Activated CD8-positive, alpha-beta memory T cell treated with anti-CD3 and anti-CD28 coated beads, Interleukin-2, amount 50 U/mL, for 1 hour (primary cell): ENCODE data around the gene NPW.

Experiments
- DNase-seq: peaks from one replicate; pipeline ENCODE4 v3.0.0-alpha.2; 2020; ENCODE audit errors: extremely low read depth

NPW gene

DNA sequence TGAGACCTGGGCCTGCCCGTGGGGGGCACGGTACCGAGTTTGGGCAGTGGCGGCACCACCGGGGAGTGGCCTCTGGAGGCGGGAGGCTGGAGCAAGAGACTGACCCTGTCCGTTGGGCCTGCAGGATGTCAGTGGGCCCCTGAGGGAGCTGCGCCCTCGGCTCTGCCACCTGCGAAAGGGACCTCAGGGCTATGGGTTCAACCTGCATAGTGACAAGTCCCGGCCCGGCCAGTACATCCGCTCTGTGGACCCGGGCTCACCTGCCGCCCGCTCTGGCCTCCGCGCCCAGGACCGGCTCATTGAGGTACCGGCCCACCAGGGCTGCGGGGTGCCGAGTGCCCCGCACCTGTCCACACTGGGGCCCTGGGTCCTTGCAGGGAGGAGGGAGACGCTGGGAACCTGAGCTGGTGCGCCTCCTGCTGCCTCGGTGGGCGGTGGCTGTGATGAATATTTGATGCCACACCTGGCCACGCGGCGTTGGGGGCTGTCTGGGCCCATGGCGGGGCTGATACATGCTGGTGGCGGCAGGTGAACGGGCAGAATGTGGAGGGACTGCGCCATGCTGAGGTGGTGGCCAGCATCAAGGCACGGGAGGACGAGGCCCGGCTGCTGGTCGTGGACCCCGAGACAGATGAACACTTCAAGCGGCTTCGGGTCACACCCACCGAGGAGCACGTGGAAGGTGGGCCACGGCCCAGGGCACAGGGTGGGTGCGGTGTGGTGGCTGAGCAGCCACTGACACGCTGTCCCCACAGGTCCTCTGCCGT is 16.8 kb downstream of the NPW start:
- no peak for DNase-seq

DNA sequence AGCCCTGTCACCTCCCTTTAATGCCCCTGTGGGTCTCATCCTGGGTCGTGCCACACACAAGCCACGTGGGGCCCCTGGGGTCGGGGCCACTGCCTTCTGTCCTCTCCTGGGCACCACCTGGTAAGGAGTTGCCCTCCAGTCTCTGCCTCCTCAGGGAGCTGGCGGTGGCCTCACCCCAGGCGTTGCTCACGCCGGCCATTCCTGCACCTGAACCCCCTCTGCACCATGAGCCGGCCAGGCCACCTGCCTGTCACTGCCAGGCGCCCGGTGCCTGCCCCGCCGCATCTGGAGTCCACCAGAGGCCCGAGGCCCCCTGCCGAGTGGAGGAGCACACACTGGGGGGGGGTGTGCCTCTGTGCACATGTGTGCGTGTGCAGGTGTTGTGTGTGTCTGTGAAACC is 17.5 kb downstream of the NPW start:
- no peak for DNase-seq

DNA sequence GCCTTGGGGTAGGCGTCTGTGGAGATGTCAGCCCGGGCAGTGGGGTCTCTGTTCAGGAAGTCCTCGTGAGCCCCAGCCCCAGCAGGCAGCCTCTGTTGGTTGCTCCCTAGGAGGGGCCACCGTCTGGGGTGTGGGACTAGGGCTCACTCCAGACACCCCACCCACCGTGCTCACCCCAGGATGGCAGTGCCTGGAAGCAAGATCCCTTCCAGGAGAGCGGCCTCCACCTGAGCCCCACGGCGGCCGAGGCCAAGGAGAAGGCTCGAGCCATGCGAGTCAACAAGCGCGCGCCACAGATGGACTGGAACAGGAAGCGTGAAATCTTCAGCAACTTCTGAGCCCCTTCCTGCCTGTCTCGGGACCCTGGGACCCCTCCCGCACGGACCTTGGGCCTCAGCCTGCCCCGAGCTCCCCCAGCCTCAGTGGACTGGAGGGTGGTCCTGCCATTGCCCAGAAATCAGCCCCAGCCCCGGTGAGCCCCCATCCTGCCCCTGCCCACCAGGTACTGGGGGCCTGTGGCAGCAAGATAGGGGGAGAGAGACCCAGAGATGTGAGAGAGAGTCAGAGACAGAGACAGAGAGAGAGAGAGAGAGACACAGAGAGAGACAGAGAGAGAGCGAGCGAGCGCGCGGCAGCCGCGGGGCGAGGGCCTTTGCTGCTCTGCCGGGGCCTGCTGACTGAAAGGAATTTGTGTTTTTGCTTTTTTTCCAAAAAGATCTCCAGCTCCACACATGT is 18.2 kb downstream of the NPW start:
- DNase-seq: no peak

DNA sequence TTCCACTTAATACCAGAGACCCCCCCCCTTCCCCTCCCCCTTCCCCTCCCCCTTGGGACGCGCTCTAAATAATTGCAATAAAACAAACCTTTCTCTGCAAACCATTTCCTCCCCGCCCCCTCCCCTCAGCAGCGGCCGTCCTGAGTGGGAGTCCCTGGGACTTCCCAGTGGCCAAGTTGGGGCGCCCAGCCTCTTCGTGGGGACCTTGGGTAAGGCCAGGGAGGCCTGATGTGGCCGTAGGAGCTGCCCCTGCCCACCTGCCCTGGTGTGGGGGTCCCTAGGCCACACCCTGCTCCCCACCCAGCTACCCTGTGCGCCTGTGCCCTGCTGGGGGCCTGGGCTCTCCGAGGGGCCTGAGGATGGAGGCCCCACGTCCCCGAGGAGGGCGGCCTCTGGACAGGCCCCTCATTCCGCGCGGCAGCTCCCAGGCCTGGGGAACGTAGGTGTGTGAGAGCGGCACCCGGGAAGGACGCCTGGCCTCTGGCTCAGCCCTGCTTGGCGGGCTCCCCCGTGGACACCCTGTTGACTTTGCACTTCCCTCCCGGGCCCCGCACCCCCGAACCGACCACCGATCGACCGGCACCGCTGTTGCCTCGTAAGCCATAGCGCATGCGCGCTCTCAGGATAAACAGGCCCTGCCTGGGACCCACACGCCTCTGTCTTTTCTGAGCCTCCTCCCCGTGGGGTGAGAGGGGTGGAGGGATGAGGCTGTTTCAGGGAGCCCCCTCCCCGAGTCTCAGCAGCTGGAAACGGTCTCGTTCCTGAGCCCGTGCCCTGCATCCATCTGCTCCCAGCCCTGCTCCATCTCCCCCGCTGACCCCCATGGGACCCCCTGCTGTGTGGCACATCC is 19.0 kb downstream of the NPW start:
- DNase-seq: no peak

DNA sequence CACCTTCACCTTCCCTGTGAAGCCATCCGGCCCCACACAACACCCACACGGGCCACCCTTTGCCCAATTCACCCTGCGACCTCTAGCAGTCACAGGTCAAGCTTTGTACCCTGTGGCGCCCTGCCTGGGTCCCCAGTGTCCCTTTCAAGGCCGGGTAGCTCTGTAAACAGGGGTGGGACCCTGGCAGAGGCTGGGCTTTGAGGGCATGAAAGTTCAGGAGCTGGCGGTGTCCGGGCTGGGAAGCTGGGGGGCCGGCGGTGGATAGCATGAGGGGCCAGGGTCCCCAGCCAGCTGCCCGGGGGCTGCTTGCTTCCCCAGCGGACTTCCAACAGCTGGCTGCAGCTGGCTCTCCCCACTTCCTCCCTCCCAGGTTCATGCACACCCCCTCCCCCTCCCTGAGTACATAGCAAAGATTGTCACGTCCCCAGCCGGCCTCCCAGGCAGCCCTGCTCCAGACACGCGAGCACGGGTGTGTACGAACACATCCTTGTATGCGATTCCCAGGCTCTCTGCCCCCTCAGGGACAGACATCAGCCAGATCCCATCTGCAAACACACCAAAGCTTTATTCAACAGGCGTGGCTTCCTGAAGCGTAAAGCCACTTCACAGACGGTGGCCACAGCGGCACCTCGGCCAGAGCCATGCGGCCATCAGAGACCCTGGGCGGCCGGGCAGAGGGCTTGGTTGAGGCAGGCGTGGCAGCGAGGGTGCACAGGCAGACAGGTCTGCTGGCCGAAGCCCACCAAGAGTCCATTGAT is 19.9 kb downstream of the NPW start:
- DNase-seq: no peak

DNA sequence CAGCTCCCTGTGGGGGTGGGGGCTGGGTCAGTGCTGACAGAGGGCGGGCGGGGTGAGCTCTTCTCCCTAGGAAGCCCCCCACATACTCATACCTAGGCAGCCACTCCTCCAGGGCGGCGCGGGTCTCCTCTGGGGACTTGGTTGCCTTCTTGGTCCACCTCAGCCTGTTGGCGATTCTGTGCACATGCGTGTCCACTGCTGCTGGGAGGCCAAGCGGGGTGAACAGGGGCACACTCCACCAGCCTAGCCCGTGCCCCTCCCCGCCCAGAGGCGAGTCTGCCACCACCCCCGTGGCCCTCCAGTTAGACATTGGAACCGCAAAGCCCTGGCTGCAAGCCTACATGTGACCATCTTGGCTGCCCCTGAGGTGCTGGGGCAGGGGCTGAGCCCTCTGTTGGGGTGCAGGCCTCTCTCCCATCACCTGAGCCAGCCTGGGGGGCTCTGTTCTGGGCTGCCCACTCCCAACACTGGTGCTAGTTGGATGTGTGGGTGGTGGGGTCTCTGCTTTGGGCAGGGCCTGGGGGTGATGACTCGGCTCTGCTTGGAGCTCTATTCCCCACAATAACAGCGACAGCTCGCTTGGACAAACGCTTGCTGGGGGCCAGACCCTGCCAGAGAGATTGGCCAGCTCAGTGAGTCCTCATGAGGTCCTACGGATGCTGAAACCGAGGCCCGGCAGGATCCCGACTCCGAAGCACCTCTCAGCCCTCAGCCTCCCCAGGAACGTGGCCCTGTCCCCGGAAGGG is 20.6 kb downstream of the NPW start:
- DNase-seq: no peak

DNA sequence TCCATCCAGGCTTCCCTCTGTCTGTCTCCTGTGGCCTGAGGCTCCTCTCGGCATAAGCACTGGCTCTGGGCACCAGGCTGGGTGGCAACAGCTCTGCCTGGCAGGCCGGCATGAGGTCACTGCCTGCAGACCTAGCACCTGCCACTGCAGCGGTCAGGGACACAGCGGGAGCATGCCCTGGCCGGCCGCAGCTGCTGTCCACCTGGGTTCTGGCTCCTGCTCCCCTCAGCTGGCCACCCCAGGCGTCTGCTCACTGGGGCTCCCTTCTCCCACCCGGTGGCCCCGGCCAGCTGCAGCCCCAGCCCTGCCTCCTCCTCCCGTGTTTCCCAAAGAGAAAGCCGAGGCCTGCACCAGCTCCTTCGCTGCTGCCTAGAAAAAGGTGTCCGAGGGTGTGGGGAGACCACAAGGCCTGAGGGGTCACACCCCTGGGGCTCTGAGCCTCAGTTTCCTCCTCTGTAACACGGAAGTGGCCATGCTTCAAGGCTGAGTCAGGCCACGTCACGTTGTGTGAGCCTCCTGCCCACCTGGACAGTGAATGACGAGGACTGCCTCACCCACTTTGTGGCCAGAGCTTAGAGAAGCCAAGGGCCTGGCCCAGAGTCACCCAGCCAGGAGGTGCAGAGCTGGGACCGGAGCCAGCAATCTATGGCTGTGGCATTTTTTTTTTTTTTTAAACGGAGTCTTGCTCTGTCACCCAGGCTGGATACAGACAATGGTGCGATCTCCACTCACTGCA is 21.4 kb downstream of the NPW start:
- DNase-seq: no peak

DNA sequence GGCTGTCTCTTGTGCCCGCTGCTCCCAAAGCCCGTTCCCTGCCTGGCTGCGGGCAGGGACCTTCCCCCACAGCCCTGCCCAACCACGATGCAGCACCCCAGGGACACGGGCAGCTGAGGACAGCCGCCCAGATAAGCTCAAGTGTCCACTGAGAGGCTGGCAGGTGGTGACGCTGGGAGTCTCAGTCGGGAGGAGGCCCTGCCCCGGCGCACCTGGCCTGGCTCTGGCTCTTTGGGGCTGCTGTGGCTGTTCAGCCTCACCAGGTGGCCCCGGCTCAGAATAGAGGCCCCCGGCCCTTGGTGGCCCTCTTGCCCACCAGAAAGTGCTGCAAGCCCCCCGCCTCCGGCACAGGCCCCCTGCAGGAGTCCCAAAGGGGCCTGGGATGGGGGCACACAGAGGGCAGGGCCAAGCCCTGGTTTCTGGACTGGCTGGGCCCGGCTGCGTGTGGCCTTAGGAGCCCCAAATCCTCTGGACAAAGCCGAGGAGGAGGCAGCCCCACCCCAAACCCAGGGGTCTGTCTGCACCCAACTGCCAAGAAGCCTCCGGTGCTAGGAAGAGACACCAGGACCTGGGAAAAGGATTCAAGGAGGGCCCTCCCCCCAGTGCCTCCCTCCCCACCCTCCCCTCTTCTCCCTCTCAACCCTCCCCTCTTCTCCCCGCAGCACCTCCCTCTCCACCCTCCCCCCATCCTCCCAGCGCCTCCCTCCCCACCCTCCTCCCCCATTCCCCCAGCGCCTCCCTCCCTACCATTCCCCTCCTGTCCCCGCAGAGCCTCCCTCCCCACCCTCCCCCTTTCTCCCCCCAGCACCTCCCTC is 22.8 kb downstream of the NPW start:
- no peak for DNase-seq

DNA sequence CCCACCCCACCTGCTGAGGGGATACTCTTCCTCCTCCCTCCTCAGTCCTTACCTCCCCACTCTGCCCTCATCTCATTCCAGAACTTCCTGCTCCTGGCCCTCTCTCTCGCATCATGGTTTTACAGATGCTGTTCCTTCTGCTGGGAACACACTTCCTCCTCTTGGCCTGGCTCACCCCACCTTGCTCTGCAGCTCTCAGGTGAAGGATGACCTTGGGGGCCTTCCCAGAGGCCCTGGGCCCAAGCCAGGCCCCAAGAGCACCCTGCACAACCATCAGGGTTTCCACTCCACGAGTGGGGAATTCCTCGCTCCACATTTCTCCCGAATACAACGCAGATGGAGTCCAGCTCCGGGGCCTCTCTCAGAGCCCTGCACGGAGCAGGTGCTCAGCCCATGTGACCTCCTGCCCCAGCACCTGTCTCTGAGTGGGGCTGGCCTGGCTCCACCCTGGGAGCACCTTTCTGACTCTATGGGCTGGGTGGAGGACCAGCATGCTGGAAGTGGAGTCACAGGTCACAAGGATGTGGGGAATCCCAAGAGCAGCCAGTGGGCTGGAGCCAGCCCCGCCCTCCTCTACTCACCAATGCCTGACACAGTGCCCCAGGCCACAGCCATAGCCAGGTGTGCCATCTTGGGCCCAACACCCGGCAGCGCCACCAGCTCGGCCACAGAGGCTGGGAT is 23.5 kb downstream of the NPW start:
- DNase-seq: no peak

DNA sequence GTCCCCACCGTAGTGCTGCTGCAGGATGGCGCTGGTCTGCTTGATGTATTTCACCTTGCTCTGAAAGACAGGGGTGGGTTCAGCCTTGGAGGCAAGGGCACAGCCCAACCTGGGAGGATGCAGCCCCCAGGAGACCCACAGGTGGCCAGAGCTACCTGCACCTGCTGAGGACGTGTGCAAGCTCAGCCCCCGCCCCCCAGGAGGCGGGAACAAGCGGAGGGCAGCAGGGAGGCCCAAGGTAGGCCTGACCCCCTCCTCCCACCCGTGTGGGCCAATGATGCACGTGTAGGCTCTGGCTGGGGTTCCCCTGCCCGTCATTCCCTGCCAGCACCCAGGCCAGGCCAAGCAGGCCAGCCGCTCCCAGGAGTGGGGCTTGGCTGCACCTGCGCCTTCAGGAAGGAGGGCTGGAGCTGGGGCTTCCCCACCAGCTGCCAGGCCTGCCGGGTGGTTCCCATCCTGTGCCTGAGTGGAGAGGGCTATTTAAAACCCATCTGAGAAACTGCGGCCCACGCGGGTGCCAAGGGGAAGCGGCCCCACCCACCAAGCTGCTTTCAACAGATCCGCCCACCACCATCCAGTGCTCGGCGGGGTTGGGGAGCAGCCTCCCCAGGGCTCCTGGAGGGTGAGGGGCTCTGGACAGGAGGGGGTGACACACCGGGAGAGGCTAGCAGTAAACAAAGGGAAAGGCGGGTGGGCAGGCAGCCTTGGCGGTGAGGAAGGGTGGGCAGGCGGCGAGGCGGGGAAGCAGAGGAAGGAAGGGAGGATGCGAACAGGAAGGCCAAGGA is 24.3 kb downstream of the NPW start:
- DNase-seq: no peak

DNA sequence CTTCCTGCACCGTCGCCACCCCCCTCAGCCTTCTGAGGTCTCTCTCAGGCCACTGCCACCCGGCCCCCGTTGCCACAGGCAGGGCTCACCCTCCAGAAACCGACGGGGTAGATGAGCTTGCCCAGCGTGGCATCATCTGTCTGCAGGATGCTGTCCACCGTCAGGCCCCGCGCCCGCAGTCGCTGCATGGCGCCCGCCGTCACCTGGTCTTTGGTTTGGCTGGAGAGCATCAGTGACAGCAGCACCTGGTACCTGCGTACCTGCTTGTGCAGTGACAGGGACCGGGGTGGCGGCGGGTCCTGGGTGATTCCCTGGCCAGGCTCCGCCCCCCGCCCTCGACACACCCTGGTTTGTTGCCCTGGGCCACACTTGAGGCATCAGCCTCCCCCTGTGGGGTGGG is 25.0 kb downstream of the NPW start:
- no peak for DNase-seq

DNA sequence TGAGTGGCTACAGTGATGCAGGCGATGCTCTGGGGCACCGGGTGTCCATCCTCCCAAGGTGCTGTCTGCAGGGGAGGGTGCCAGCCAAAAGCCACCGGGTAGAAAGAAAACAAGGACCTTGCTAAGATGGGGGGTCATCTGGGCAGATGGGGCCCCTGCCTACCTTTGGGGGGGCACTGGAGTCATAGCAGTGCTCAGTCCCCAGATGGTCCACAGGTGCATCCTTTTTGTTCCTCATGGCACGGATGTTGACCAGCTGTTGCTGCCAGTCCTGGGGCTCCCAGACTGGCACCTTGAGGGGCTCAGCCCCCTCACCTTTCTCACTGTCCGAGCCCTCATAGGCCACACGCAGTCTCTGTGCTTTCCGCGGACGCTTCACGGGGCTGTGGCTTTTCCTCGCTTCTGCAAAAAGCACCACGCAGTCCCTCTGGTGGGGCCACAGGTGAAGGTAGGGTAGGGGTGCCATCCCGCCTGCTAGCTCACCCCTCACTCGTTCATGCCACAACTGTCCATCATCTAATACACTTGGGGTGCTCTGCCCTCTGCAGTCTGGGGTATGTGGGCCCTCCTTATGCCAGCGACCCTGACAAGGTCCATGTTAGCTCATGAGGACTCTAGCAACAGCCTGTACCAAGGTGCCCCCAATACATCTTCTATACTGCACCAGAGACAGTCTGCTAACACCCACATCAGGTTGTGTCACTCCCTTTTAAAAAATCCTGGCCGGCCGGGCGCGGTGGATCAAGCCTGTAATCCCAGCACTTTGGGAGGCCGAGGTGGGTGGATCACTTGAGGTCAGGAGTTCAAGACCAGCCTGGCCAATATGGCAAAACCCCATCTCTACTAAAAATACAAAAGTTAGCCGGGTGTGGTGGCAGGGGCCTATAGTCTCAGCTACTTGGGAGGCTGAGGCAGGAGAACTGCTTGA is 26.6 kb downstream of the NPW start:
- DNase-seq: no peak

DNA sequence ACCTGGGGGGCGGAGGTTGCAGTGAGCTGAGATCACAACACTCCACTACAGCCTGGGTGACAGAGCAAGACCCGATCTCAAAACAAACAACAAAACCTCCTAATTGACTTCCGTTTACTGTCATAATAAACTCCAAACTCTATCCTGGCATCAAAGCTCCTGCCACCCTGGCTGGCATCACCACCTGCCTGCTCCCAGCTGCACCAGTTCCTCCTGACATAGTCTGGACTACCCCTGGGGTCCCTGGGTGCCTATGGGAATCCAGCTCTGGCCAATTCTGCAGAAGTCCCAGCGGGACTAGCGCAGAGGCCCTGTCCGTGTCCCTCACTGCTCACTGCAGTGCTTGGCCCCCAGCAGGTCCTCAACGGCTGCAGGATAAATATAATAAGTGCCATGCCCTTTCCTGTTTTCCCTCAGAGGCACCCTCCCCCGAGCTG is 27.3 kb downstream of the NPW start:
- DNase-seq: no peak

DNA sequence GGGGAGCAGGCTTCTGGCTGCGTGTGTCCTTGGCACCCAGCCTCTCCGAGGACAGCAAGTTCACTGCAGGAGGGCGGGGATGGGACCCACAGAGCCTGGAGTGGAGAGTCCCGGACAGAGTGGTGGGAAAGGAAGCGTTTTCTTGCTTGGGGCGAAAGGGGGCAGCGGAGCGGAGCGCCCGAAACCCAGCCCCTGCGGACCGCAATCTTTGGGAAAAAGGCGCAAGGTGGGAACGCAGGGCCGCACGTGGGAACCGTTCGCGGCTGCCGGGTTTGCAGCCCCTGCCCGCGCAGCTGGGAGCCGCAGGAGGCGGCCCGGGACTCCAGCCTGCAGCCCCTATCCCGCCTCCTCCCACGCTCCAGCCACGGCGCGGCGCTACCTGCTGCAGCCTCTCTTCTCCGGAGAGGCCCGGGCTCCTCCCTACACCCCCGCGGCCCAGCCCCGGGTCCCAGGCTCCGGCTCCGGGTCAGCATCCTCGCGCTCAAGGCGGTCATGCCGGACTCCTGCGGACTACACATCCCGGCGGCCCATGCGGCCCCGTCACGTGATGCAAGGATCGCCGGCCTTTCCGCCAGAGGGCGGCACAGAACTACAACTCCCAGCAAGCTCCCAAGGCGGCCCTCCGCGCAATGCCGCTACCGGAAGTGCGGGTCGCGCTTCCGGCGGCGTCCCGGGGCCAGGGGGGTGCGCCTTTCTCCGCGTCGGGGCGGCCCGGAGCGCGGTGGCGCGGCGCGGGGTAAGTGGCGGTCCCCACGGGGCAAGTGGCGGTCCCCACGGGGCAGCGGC is 27.9 kb downstream of the NPW start, which contains the start of the genes NTHL1 and TSC2:
Gene NTHL1, minus strand, starts transcription at position 505 of the 786 bp plus-strand sequence. Its CDS starts 11 bp downstream, at position 494.
Gene TSC2, plus strand, starts transcription at position 656 of the 786 bp plus-strand sequence. CDS start 631 bp downstream, outside the sequence.
- DNase-seq: peak; percentile 81

DNA sequence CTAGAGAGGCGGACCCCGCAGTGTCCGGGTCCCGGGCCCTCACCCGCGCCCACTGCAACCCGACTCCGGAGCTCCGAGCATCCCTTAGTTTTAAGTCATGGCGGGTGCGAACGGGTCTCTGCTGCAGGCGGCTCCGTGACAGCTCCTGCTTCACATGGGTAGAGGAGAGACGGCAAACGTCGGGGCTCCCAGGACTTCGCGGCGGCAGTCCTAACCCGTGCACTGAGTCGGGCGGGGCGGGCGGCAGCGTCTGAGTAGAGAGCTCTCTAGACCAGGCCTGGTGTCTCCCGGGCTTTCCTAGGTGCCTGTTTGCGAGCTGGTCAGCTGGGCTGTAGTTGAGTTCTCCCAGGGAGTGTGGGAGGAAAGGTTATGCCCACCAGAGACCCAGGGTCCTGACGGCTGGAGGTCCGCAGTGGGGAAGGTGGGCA is 28.5 kb downstream of the NPW start:
- no peak for DNase-seq

DNA sequence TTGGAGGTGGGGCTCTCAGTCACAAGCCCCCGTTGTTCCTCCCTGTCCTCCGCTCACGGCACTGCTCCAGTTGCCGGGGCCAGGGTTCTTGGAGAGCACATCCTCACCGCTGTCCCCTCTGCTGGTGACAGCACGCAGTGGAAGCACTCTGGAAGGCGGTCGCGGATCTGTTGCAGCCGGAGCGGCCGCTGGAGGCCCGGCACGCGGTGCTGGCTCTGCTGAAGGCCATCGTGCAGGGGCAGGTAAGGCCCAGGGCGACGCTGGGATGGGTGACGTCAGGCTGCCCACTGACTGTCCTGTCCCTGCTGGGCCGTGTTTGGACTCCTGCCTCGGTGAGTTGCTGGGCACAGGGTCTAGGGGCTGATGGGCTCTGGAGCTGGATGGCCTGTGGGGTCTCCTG is 33.6 kb downstream of the NPW start:
- DNase-seq: no peak
